GM13976 (cell line): ENCODE data around the gene OR2T34.

ENCODE experiments used
- DNase-seq: peaks from one replicate; pipeline ENCODE4 v3.0.0; 2012; ENCODE audit warnings: low spot score
- in situ Hi-C: fragments of 300-500 bp; cut with MboI; formaldehyde crosslinking; loops from one replicate; pipeline ENCODE4 v1.12.0; 2022; ENCODE audit warnings: low sequenced_read_pairs, mixed read lengths, inconsistent platforms; ENCODE audit not compliant: unreplicated experiment
- TF ChIP-seq, protein P1 (sequence below): IDR thresholded peaks from 2 replicates; pipeline ENCODE4 v1.5.1; 2012; ENCODE audit warnings: borderline replicate concordance, mild to moderate bottlenecking; ENCODE audit not compliant: insufficient read depth; ENCODE audit errors: extremely low read depth, missing control alignments, control extremely low read depth

The OR2T34 gene

DNA sequence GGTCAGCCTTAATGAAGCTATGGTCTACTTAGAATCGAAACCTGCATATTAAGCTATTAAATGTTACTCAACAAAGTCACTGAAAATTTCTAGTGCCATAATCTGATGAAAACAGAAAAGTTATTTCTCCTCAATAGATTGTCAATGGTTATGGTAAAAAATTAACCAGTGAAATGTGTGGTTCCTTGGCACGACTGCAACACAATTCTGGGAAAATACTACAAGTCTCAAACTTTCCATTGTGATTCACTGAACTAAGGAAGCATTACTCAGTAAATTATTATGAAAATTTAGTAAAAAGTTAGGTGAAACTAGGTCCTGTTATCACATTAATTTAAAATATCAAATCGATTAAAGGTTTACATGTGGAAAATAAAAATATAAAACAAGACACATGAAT is 35.7 kb upstream of the OR2T34 start:
- in situ Hi-C loops: loop anchor here (10.0 kb wide), 1 partner anchor 206 kb away; the partner anchor contains the start of gene OR2T1
- no peak for DNase-seq
- TF ChIP-seq, protein P1, sequence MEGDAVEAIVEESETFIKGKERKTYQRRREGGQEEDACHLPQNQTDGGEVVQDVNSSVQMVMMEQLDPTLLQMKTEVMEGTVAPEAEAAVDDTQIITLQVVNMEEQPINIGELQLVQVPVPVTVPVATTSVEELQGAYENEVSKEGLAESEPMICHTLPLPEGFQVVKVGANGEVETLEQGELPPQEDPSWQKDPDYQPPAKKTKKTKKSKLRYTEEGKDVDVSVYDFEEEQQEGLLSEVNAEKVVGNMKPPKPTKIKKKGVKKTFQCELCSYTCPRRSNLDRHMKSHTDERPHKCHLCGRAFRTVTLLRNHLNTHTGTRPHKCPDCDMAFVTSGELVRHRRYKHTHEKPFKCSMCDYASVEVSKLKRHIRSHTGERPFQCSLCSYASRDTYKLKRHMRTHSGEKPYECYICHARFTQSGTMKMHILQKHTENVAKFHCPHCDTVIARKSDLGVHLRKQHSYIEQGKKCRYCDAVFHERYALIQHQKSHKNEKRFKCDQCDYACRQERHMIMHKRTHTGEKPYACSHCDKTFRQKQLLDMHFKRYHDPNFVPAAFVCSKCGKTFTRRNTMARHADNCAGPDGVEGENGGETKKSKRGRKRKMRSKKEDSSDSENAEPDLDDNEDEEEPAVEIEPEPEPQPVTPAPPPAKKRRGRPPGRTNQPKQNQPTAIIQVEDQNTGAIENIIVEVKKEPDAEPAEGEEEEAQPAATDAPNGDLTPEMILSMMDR: no peak

DNA sequence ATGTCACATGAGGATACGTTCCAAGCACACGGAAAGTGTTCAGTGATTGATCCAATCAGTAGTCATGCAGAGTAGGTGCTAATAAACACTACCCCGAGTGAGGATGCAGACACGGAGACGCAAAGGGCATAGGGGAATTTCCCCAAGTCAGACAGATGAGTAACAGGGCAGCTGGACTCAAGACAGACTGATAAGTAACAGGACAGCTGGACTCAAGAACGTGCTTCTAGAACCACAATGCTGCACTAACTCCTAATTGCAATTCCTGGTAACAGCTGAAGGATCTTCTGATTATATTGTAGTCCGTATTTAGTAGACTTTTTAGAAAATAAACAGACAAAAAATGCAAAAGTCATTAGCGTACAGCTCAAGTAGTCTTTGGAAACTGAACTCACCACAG is 24.8 kb upstream of the OR2T34 start:
- DNase-seq: no peak
- in situ Hi-C loops: no loop called here
- TF ChIP-seq, protein P1: no peak

DNA sequence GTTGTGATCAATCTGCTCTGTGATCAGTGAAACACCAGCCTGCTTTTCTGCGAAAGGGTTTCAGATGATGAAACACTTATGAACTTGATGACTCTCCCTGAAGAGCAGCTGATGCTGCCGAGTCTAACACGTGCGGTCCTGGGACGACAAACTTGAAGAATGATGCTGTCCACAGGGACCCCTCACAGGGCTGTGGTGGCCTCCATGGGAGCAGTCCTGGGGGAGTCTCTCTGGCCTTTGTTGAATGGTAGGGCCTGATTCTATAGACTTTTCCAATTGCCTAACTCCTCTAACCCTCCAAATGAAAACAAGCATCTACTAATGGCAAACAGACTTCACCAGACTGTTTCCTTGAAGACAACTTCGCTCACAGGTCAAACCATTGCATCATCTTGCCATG is 23.0 kb upstream of the OR2T34 start, which contains the start of gene OR2T10:
Gene OR2T10 (minus strand): TSS at position 112 of the 400 bp plus-strand sequence. CDS start 3,932 bp downstream, outside the sequence.
- TF ChIP-seq, protein P1: no peak
- no peak for DNase-seq
- in situ Hi-C loops: no loop called here

DNA sequence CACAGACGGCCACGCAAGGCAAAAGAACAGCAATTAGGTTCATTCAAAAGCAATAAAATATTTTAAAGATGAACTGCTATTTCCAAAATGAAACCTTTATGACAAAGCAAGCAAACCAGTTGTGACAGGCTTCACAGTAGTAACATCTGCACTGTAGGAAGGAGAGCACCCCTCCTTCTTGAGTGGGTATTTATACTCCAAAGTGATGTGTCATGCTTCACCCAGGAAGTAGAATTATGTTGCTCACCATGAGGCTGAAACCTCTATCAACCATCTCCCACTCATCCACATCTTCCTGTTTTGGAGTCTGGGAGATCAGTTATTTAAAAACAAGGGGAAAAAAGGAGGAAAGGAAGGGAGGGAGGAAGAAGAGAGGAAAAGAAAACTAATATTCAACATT is 22.1 kb upstream of the OR2T34 start:
- in situ Hi-C loops: no loop called here
- no peak for DNase-seq
- TF ChIP-seq, protein P1: no peak

DNA sequence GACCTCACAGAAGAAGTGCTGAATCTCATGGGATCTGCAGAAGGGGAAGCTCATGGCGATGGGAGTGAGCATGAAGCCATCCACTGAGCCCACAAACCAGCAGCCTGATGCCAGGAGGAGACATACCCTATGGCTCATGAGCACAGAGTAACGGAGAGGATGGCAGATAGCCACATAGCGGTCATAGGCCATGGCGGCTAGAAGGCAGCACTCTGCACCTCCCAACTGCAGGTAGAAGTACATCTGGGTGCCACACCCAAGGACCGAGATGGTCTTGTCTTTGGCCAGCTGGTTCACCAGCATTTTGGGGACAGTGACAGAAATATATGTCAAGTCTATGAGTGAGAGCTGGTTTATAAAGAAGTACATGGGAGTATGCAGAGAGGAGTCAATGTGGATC is 18.7 kb upstream of the OR2T34 start:
- TF ChIP-seq, protein P1: no peak
- no peak for DNase-seq
- in situ Hi-C loops: no loop called here

DNA sequence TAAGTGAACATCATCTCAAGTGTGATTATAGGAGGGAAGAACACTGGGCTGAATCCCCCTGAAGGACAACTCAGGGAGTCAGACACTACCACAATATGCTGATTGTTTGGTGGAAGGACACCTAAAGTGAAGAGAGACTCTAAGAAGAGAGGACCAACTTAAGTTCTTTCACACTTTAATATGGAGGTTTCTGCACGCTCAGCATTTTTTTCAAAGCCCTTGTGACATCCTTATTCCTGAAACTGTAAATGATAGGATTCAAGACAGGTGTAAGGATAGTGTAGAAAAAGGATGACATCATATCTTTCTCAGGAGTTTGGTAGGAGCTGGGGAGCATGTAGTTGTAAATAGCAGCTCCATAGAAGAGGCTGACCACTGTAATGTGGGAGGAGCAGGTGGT is 18.1 kb upstream of the OR2T34 start:
- in situ Hi-C loops: no loop called here
- no peak for DNase-seq
- TF ChIP-seq, protein P1: no peak

DNA sequence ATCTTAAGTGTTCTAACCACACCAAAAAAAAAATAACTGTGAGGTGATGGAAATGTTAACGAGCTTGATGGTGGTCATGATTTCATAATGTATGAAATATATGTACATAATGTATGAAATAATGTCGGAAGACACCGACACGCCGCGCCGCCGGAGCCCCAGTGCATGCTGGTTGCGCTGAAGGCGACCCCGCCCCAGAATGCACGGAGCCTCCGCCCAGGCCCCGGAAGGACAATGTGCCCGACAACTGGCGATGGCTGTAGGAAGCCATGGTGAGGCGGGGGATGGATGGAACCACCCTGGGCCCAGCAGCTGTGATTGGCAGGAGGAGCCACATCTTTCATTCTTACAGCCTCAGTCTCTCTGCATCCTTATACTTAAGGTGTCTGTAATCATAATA is 15.5 kb upstream of the OR2T34 start:
- TF ChIP-seq, protein P1: no peak
- DNase-seq: no peak
- in situ Hi-C loops: no loop called here
